GM06990 (cell line): ENCODE measurements around the gene FKBP1B.

Source experiments
- DNase-seq: peaks from one replicate; pipeline ENCODE4 v3.0.0-alpha.2; 2011; ENCODE audit not compliant: insufficient read length; ENCODE audit errors: extremely low read depth
- H3K27me3 ChIP-seq: replicated peaks from 2 replicates; pipeline ENCODE4 v1.6.0; 2011; ENCODE audit warnings: low read length; ENCODE audit not compliant: control insufficient read depth, insufficient read depth
- H3K36me3 ChIP-seq: 2 replicates; pipeline ENCODE4 v1.5.1; 2011; ENCODE audit warnings: low read length; ENCODE audit not compliant: control insufficient read depth, insufficient read depth
- H3K4me3 ChIP-seq: replicated peaks from 2 replicates; pipeline ENCODE4 v1.5.1; 2011; ENCODE audit warnings: low read depth, mild to moderate bottlenecking, control low read depth, low read length
- TF ChIP-seq, protein P1 (sequence below): IDR thresholded peaks from 2 replicates; pipeline ENCODE4 v1.5.1; 2011; ENCODE audit warnings: low read length, control low read depth, mild to moderate bottlenecking, inconsistent platforms; ENCODE audit not compliant: insufficient read depth, poor library complexity, severe bottlenecking

The FKBP1B gene

DNA sequence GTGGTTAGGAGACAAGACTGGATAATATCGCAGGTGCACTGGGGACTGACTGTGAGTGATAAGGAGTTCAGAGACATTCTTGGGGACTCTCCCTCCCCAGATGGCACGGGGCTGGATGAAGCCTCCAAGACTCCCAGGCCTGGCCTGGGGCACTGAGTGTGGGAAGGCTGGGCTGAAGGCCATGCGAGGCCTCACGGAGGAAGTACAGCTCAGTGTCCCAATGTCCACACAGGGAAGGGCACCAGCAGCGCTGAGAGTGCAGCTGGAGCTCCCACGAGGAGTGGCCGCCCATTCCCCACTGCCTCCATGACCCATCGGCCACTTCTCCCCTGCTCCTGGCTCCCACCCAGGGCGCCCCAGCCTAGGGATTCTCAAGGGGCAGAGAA lies 33.2 kb upstream of the FKBP1B start:
- TF ChIP-seq, protein P1, sequence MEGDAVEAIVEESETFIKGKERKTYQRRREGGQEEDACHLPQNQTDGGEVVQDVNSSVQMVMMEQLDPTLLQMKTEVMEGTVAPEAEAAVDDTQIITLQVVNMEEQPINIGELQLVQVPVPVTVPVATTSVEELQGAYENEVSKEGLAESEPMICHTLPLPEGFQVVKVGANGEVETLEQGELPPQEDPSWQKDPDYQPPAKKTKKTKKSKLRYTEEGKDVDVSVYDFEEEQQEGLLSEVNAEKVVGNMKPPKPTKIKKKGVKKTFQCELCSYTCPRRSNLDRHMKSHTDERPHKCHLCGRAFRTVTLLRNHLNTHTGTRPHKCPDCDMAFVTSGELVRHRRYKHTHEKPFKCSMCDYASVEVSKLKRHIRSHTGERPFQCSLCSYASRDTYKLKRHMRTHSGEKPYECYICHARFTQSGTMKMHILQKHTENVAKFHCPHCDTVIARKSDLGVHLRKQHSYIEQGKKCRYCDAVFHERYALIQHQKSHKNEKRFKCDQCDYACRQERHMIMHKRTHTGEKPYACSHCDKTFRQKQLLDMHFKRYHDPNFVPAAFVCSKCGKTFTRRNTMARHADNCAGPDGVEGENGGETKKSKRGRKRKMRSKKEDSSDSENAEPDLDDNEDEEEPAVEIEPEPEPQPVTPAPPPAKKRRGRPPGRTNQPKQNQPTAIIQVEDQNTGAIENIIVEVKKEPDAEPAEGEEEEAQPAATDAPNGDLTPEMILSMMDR = no peak
- no peak for DNase-seq
- Histone ChIP-seq H3K4me3 (no peak overlapping the region), H3K36me3 (no peaks in the 10 kb centered on the region), H3K27me3 (no peaks in the 10 kb centered on the region)

DNA sequence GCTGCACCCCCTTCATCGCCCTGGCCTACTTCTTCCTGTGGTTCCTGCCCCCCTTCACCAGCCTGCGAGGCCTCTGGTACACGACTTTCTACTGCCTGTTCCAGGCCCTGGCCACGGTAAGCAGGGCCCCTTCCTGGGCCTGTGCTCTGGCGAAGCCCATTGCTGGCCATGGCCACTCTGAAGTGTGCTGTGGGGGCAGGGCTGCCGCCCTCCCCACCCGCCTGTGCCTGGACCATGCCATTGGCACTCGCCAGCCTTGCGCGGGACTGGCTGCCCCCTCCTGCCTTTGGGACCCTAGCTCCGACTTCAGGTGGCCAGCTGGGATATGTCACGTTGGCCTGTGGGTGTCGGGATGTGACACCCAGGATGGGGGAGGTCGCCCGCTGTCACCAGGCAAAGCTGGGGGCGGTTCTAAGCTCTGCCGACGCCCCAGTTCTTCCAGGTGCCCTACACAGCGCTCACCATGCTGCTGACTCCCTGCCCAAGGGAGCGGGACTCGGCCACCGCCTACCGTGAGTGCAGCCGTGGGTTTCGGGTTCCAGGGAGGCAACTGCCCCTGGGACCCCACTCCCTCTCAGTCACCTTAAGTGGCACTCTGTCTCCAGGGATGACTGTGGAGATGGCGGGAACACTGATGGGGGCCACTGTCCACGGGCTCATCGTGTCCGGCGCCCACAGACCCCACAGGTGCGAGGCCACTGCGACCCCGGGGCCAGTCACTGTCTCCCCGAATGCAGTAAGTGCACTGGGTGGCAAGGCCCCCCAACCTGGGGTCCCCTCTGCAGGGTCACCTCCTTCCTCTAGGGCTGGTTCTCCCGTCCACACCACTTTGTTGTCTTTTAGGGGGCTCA lies 32.5 kb upstream of the FKBP1B start:
- Histone ChIP-seq H3K36me3 (no peaks in the 10 kb centered on the region), H3K4me3 (no peak overlapping the region), H3K27me3 (no peaks in the 10 kb centered on the region)
- no peak for DNase-seq
- TF ChIP-seq, protein P1 = no peak

DNA sequence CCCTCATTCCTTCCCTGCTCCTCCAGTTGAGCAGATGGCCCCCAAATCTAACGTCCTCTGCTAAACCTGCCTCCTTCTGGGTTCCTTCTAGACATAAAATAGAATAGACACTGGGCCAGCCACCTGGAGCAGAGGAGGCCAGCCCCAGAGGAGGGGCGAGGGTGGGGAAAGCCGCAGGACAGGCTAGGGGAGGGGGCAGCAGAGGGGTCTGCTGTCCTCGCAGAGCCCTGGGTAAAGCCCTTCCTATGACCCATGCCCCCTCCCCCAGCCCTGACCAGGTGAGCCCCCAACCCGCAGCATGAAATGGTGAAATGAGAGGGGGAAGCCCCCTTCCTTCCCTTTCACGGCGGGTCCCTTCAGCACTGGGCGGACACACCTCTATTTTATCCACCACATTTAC lies 31.8 kb upstream of the FKBP1B start:
- no peak for DNase-seq
- no peaks in the 10 kb centered on the region for H3K27me3 ChIP-seq
- TF ChIP-seq, protein P1 = no peak
- no peak overlapping the region for H3K4me3 ChIP-seq
- H3K36me3 ChIP-seq = no peaks in the 10 kb centered on the region; the same call in 1 of the 2 replicates

- TF ChIP-seq, protein P1 = no peak
- H3K36me3 ChIP-seq = peaks cover 4% of the 10 kb centered on the region; the same call in 1 of the 2 replicates
- H3K4me3 ChIP-seq = no peak overlapping the region
- no peak for DNase-seq
- H3K27me3 ChIP-seq = no peaks in the 10 kb centered on the region
Measured at GRCh38 chr2:24018241-24018640, 31.3 kb upstream of the FKBP1B start.

DNA sequence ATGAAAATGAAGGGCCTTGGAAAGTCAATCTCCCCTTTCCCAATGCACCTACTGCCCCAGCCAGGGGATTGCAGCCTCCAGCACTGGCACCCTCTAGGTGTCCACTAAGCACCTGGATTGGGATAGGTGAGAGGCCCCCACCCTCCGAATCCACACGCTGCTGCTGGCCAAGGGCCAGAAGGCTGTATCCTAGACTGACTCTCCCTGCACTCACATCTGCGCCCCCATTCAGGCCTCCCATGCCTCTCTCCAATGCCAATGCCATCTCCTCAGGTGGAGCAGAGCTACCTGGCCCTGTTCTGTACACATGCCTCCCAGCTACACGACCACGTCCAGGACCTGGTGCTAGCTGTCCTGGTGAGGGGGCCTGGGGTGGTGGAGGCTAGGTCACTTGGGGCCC lies 29.8 kb upstream of the FKBP1B start:
- Histone ChIP-seq H3K36me3 (peaks cover 7% of the 10 kb centered on the region), H3K4me3 (no peak overlapping the region), H3K27me3 (no peaks in the 10 kb centered on the region)
- TF ChIP-seq, protein P1 = no peak
- DNase-seq = no peak
